Common myeloid progenitor, CD34-positive (primary cell): ENCODE data around the gene FAM53A.

Experiments
- CTCF ChIA-PET: fragments of 350-600 bp; sonication (Branson Sonifier 250); formaldehyde crosslinking; loops from one replicate; lab custom pipeline; 2021; ENCODE audit warnings: antibody characterized with exemption; lab: Charles Lee
- POLR2A ChIA-PET: fragments of 350-600 bp; sonication (Branson Sonifier 250); formaldehyde crosslinking; loops from one replicate; lab custom pipeline; 2021; ENCODE audit warnings: antibody characterized with exemption; lab: Charles Lee
- DNase-seq, 3 donors: peaks; one replicate each; pipeline versions ENCODE4 v3.0.0 to v3.0.0-alpha.2; 2013
- H3K27ac ChIP-seq, 2 experiments: 1 replicate in 1 of 2; 2 replicates in 1 of 2; pipeline ENCODE4 v1.7.0; 2013; ENCODE audit warnings: inconsistent platforms in 2 of 2, low read length in 2 of 2, mild to moderate bottlenecking in 2 of 2, low read depth in 1 of 2, moderate library complexity in 1 of 2; ENCODE audit not compliant: severe bottlenecking in 2 of 2, insufficient read depth in 1 of 2, poor library complexity in 1 of 2
- H3K27me3 ChIP-seq, 5 experiments: replicated peaks in 2 of 5; 1 replicate in 3 of 5; 2 replicates in 2 of 5; pipeline versions ENCODE4 v1.6.1 to v1.7.0; 2013; ENCODE audit warnings: low read length in 4 of 5, mild to moderate bottlenecking in 2 of 5, moderate library complexity in 2 of 5, inconsistent platforms in 1 of 5; ENCODE audit not compliant: insufficient read depth in 5 of 5, control insufficient read depth in 4 of 5
- H3K36me3 ChIP-seq, 4 experiments: 1 replicate in 2 of 4; 2 replicates in 2 of 4; pipeline versions ENCODE4 v1.6.1 to v1.7.0; 2013; ENCODE audit warnings: low read length in 3 of 4, control low read depth in 1 of 4, mild to moderate bottlenecking in 1 of 4; ENCODE audit not compliant: control insufficient read depth in 4 of 4, insufficient read depth in 4 of 4
- H3K4me1 ChIP-seq, 4 experiments: 1 replicate in 3 of 4; 2 replicates in 1 of 4; pipeline versions ENCODE4 v1.6.1 to v1.7.1; 2013; ENCODE audit warnings: low read length in 3 of 4, mild to moderate bottlenecking in 3 of 4, control low read depth in 1 of 4, inconsistent platforms in 1 of 4, moderate library complexity in 1 of 4; ENCODE audit not compliant: control insufficient read depth in 4 of 4, insufficient read depth in 4 of 4; ENCODE audit errors: control extremely low read depth in 1 of 4
- H3K4me3 ChIP-seq, 7 experiments: 1 replicate in 4 of 7; 2 replicates in 3 of 7; pipeline versions ENCODE4 v1.5.1 to v1.7.0; 2013; ENCODE audit warnings: mild to moderate bottlenecking in 7 of 7, low read length in 6 of 7, moderate library complexity in 6 of 7, inconsistent platforms in 2 of 7, low read depth in 2 of 7, control low read depth in 1 of 7; ENCODE audit not compliant: insufficient read depth in 4 of 7, control insufficient read depth in 1 of 7; ENCODE audit errors: extremely low read depth in 1 of 7
- H3K9me3 ChIP-seq, 5 experiments: 1 replicate in 4 of 5; 2 replicates in 1 of 5; pipeline versions ENCODE4 v1.6.1 to v1.7.1; 2013; ENCODE audit warnings: low read length in 4 of 5, mild to moderate bottlenecking in 2 of 5, inconsistent platforms in 1 of 5, low read depth in 1 of 5, moderate library complexity in 1 of 5; ENCODE audit not compliant: control insufficient read depth in 4 of 5, insufficient read depth in 2 of 5; ENCODE audit errors: control extremely low read depth in 1 of 5
- WGBS: methylation state at CpG from one replicate; pipeline ENCODE4 v1.1.5; 2013; ENCODE audit not compliant: insufficient coverage; 5-methylcytosine and 5-hydroxymethylcytosine counted together

The FAM53A gene

GRCh38 chr4:1612278-1613098 lies 71.6 kb downstream of the FAM53A start:
- Histone ChIP-seq H3K4me1 (peaks cover 0 to 3% (median 1%) of the 10 kb centered on the region in 4 experiments), H3K27me3 (no peaks in the 10 kb centered on the region), H3K4me3 (no peak overlapping the region), H3K36me3 (no peaks in the 10 kb centered on the region), H3K27ac (no peak overlapping the region), H3K9me3 (peaks cover 0 to 3% (median 2%) of the 10 kb centered on the region in 5 experiments)
- no peak for DNase-seq
- ChIA-PET POLR2A (no interaction called here), CTCF (no interaction called here)
- WGBS: 97% methylated on average over 21 of the region's 29 CpGs

DNA sequence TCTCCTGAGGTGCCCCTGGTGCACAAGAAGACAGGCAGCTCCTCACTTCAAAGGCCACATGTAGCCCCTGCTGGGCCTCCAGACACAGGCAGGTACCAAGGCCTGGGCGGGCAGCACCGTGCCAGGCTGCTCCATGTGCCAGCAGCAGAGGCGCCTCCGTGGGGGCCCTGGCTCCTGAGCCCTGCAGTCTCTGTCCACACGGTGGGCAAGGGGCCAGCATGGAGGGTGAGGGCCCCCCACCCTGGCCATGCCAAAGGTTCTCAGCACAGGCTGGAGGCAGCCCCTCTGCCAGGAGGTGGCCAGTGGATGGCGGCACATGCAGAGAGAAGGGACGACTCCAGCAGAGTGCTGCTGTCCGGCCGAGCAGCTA lies 72.6 kb downstream of the FAM53A start:
- ChIA-PET POLR2A (no interaction called here), CTCF (interaction anchor here (1.1 kb wide), 1 partner anchor 25 kb away, joined by 3 read pairs; no protein-coding TSS in a partner anchor)
- DNase-seq: no peak
- H3K9me3 ChIP-seq: no peaks in the 10 kb centered on the region
- no peaks in the 10 kb centered on the region for H3K27me3 ChIP-seq
- H3K36me3 ChIP-seq: no peaks in the 10 kb centered on the region
- peaks cover 0 to 3% (median 1%) of the 10 kb centered on the region in 4 experiments for H3K4me1 ChIP-seq
- no peak overlapping the region for H3K4me3 ChIP-seq
- WGBS: 97% methylated on average over 9 of the region's 9 CpGs
- H3K27ac ChIP-seq: no peak overlapping the region

GRCh38 chr4:1610791-1611500 lies 73.2 kb downstream of the FAM53A start:
- ChIA-PET POLR2A (no interaction called here), CTCF (interaction anchor here (1.1 to 1.3 kb wide), 2 partner anchors 19 to 24 kb away, joined by 3 to 4 read pairs; no protein-coding TSS in a partner anchor)
- Histone ChIP-seq H3K4me1 (peaks cover 0 to 1% (median 0%) of the 10 kb centered on the region in 4 experiments), H3K4me3 (no peak overlapping the region), H3K9me3 (no peaks in the 10 kb centered on the region), H3K36me3 (no peaks in the 10 kb centered on the region), H3K27me3 (no peaks in the 10 kb centered on the region), H3K27ac (no peak overlapping the region)
- no peak for DNase-seq
- 96% methylated on average over 16 of the region's 21 CpGs for WGBS

DNA sequence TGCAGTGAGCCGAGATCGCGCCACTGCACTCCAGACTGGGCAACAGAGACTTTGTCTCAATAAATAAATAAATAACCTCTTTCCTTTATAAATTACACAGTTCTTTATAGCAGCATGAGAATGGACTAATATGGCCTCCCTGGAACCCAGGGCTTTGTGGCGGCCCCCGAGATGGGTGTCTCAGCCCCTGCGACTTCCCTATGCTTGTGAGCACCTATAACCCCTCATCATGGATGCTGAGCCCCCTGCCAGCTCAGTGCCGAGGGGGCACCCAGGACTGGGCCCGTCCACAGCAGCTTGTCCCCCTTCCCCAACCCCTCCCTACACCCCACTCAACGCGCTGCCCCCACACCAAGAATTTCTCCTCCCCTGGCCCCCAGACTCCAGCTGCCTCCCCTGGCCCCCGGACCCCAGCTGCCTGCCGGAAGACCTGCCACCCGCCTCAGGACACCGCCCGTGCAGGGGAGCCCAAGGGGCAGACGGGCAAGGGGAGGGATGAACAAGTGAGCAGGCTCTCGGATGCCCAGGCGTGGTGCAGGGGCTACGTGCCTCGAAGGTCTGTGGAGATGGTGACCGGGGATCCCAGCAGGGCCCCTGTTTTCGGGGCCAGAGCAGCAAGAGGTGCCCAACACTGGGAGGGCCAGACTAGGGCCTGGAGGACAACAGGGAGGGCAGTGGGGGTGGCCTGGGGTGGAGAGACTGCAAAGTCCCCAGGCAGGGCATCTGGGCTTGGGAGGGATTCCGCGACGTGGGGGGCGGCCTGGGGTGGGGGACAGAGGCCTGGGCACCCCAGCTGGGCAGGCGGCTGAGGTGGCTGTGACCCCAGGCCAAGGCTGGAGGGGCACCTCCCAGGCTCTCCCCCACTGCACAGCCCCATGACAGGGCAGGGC lies 74.0 kb downstream of the FAM53A start:
- Histone ChIP-seq H3K9me3 (no peaks in the 10 kb centered on the region), H3K4me1 (peaks cover 0 to under 1% (median 0%) of the 10 kb centered on the region in 4 experiments), H3K27me3 (peaks cover 0 to 6% (median 0%) of the 10 kb centered on the region in 5 experiments), H3K4me3 (no peak overlapping the region), H3K36me3 (no peaks in the 10 kb centered on the region), H3K27ac (no peak overlapping the region)
- no peak for DNase-seq
- POLR2A ChIA-PET: no interaction called here
- WGBS: 95% methylated on average over 19 of the region's 27 CpGs
- CTCF ChIA-PET: interaction anchor here (1.3 kb wide), 1 partner anchor 19 kb away, joined by 4 read pairs; no protein-coding TSS in a partner anchor

GRCh38 chr4:1608821-1609500 lies 75.2 kb downstream of the FAM53A start:
- peaks cover 0 to 2% (median 0%) of the 10 kb centered on the region in 4 experiments for H3K4me1 ChIP-seq
- H3K27me3 ChIP-seq: peaks cover 0 to 15% (median 0%) of the 10 kb centered on the region in 5 experiments
- H3K27ac ChIP-seq: no peak overlapping the region
- CTCF ChIA-PET: interaction anchor here (1.3 kb wide), 1 partner anchor 21 kb away, joined by 4 read pairs; no protein-coding TSS in a partner anchor
- no peaks in the 10 kb centered on the region for H3K36me3 ChIP-seq
- POLR2A ChIA-PET: no interaction called here
- WGBS: 94% methylated on average over 16 of the region's 17 CpGs
- H3K4me3 ChIP-seq: no peak overlapping the region
- H3K9me3 ChIP-seq: no peaks in the 10 kb centered on the region
- DNase-seq: no peak

GRCh38 chr4:1608196-1608820 lies 75.8 kb downstream of the FAM53A start:
- no peaks in the 10 kb centered on the region for H3K36me3 ChIP-seq
- peaks cover 0 to 15% (median 0%) of the 10 kb centered on the region in 5 experiments for H3K27me3 ChIP-seq
- no peak for DNase-seq
- ChIA-PET CTCF (no interaction called here), POLR2A (no interaction called here)
- no peaks in the 10 kb centered on the region for H3K9me3 ChIP-seq
- H3K4me1 ChIP-seq: peaks cover 0 to 2% (median 0%) of the 10 kb centered on the region in 4 experiments
- H3K4me3 ChIP-seq: no peak overlapping the region
- H3K27ac ChIP-seq: no peak overlapping the region
- WGBS: 98% methylated on average over 22 of the region's 24 CpGs
